ENCODE measurements around the gene SYT13. TPM values are rescaled to one million over a fixed set of nuclear protein-coding genes. Genes with fewer than 3 reads are reported as not detected.

Gene SYT13
- total RNA-seq, 4 donors from 2014 or later, result not detected

- no peak for DNase-seq (ENCODE audit: low spot score)
- ATAC-seq (ENCODE audit: low FRiP score), result no peak
- TF ChIP-seq CTCF (IDR thresholded peaks at IDR 0.05), result no peak
Measured at GRCh38 chr11:45232341-45233080, 53.6 kb downstream of the SYT13 start.

DNA sequence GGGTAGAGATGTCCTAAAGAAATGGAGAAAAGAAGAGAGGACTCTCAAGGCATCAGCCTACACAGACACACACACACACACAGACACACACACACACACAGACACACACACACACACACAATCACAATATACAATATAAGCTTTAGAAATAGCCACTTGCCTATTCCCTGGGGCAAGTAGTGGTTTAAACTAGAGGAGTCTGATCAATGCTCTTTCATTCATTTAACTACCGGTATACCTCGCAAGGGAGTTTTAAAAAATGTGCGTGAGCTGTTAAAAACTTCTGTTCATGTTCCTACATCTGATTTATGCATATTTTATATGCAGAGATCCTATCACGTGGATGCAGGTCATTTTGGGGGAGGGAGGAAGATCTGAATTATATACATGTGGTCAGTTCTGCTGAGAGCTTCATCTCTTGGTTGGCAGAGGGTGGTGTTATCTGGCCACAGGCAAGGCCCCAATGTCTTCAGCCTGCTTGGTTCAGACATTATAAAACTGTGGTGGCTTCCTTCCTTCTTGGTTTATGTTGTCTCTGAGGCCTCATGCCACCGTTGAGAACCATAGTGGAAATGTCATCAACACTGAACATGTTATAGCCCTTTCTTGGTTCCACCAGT, 56.6 kb downstream of the SYT13 start:
- ATAC-seq (ENCODE audit: low FRiP score) (no peak), DNase-seq (ENCODE audit: low spot score) (no peak)
- TF ChIP-seq CTCF (IDR thresholded peaks at IDR 0.05), result no peak

DNA sequence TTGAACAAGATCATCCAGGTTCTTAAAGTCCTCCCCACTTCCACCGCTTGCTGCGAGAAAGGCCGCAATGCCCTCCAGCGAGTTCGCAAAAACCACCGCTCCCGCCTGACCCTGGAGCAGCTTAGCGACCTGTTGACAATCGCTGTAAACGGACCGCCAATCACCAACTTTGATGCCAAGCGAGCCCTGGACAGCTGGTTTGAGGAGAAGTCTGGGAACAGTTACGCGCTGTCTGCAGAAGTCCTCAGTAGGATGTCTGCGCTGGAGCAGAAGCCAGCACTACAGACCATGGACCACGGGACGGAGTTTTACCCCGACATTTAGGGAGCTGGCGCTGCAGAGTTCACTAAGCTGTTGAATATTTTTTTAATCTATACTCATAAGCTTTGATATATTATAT, 58.3 kb downstream of the SYT13 start:
- ATAC-seq (ENCODE audit: low FRiP score), result no peak
- DNase-seq (ENCODE audit: low spot score), result no peak
- no peak for TF ChIP-seq CTCF (IDR thresholded peaks at IDR 0.05)

- no peak for DNase-seq (ENCODE audit: low spot score)
- ATAC-seq (ENCODE audit: low FRiP score), result no peak
- no peak for TF ChIP-seq CTCF (IDR thresholded peaks at IDR 0.05)
Measured at GRCh38 chr11:45226901-45227300, 59.2 kb downstream of the SYT13 start.

GRCh38 chr11:45225961-45226871, 59.9 kb downstream of the SYT13 start:
- no peak for DNase-seq (ENCODE audit: low spot score)
- ATAC-seq (ENCODE audit: low FRiP score), result no peak
- TF ChIP-seq CTCF (IDR thresholded peaks at IDR 0.05), result no peak

GRCh38 chr11:45225277-45225676, 60.9 kb downstream of the SYT13 start:
- ATAC-seq (ENCODE audit: low FRiP score) (no peak), DNase-seq (ENCODE audit: low spot score) (no peak)
- no peak for TF ChIP-seq CTCF (IDR thresholded peaks at IDR 0.05)

Measured in omental fat pad (tissue), 4 donors.